ENCODE measurements around the gene PRKCA.

The PRKCA gene

GRCh38 chr17:66480802-66481201, 178.4 kb downstream of the PRKCA start:
- H3K18ac ChIP-seq (ENCODE audit: low read length): no peak overlapping the region
- H3K9me3 ChIP-seq (ENCODE audit: insufficient read depth, low read depth, low read length): no peaks in the 10 kb centered on the region
- no peaks in the 10 kb centered on the region for H3K36me3 ChIP-seq (ENCODE audit: control insufficient read depth in 1 of 2, insufficient read depth in 2 of 2, low read length in 2 of 2)
- H3K27ac ChIP-seq (ENCODE audit: low read depth, low read length): no peak overlapping the region
- H3K4me1 ChIP-seq (ENCODE audit: control insufficient read depth in 1 of 2, insufficient read depth in 2 of 2, low read length in 2 of 2): no peaks in the 10 kb centered on the region
- H2BK5ac ChIP-seq (ENCODE audit: low read depth, low read length, poor library complexity): no peak overlapping the region
- no peak overlapping the region for H2BK12ac ChIP-seq (ENCODE audit: low read length)
- no peaks in the 10 kb centered on the region for H3K79me2 ChIP-seq (ENCODE audit: control insufficient read depth, insufficient read depth, low read length, poor library complexity)
- no peak overlapping the region for H3K4me2 ChIP-seq (ENCODE audit: low read length)
- no peak overlapping the region for H3K4me3 ChIP-seq (ENCODE audit: low read depth, low read length)
- no peak overlapping the region for H2BK120ac ChIP-seq (ENCODE audit: insufficient read depth, low read length, poor library complexity)
- WGBS (ENCODE audit: extremely low coverage, insufficient coverage, insufficient read length): no CpG with 5 or more reads among the region's 7 CpGs
- H3K14ac ChIP-seq (ENCODE audit: low read length): no peak overlapping the region
- H3K79me1 ChIP-seq (ENCODE audit: low read length): no peaks in the 10 kb centered on the region
- no peak overlapping the region for H2AK5ac ChIP-seq (ENCODE audit: low read length)
- no peak overlapping the region for H4K8ac ChIP-seq (ENCODE audit: low read depth, low read length)
- H3K4ac ChIP-seq (ENCODE audit: low read depth, low read length): no peak overlapping the region
- H4K91ac ChIP-seq (ENCODE audit: low read depth, low read length): no peak overlapping the region
- H4K12ac ChIP-seq (ENCODE audit: low read depth, low read length): no peak overlapping the region
- H3K9ac ChIP-seq (ENCODE audit: low read length): no peak overlapping the region
- no peak overlapping the region for H2AFZ ChIP-seq (ENCODE audit: insufficient read depth, low read length, poor library complexity)
- no peaks in the 10 kb centered on the region for H3K27me3 ChIP-seq (ENCODE audit: insufficient read depth, low read length)
- no peak overlapping the region for H3K23ac ChIP-seq (ENCODE audit: low read length)
- DNase-seq: no peak

DNA sequence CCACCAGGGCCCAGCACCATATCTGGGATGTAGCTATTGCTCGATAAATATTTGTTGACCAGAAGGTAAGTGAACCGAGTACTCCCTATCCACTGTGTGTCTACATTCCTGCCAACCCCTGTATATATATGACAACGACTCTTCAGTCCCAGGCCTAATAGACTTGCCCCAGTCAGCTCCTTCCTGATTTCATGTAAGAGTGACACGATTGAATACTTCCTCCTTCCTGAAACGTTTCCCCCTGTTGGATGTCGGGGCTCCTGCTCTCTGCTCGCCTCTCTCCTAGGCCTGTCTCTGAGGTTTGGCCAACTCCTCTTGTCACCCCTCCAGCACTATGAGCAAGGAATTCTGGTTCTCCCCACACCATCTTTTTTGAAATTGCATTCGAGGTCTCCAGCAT, 178.9 kb downstream of the PRKCA start:
- WGBS (ENCODE audit: extremely low coverage, insufficient coverage, insufficient read length): no CpG with 5 or more reads among the region's 8 CpGs
- H4K12ac ChIP-seq (ENCODE audit: low read depth, low read length): no peak overlapping the region

GRCh38 chr17:66483906-66484305, 181.5 kb downstream of the PRKCA start:
- H2AFZ ChIP-seq (ENCODE audit: insufficient read depth, low read length, poor library complexity): no peak overlapping the region
- H3K4me1 ChIP-seq (ENCODE audit: control insufficient read depth in 1 of 2, insufficient read depth in 2 of 2, low read length in 2 of 2): no peaks in the 10 kb centered on the region
- DNase-seq: no peak
- WGBS (ENCODE audit: extremely low coverage, insufficient coverage, insufficient read length): no CpG with 5 or more reads among the region's 8 CpGs
- H3K18ac ChIP-seq (ENCODE audit: low read length): no peak overlapping the region
- H3K4me2 ChIP-seq (ENCODE audit: low read length): no peak overlapping the region
- no peak overlapping the region for H3K23ac ChIP-seq (ENCODE audit: low read length)
- no peaks in the 10 kb centered on the region for H3K9me3 ChIP-seq (ENCODE audit: insufficient read depth, low read depth, low read length)
- no peak overlapping the region for H2BK120ac ChIP-seq (ENCODE audit: insufficient read depth, low read length, poor library complexity)
- H2BK12ac ChIP-seq (ENCODE audit: low read length): no peak overlapping the region
- H3K79me2 ChIP-seq (ENCODE audit: control insufficient read depth, insufficient read depth, low read length, poor library complexity): no peaks in the 10 kb centered on the region
- H3K27me3 ChIP-seq (ENCODE audit: insufficient read depth, low read length): no peaks in the 10 kb centered on the region
- H2BK5ac ChIP-seq (ENCODE audit: low read depth, low read length, poor library complexity): no peak overlapping the region
- H3K4me3 ChIP-seq (ENCODE audit: low read depth, low read length): no peak overlapping the region
- no peak overlapping the region for H3K27ac ChIP-seq (ENCODE audit: low read depth, low read length)
- no peak overlapping the region for H2AK5ac ChIP-seq (ENCODE audit: low read length)
- H4K8ac ChIP-seq (ENCODE audit: low read depth, low read length): no peak overlapping the region
- H3K79me1 ChIP-seq (ENCODE audit: low read length): no peaks in the 10 kb centered on the region
- H3K14ac ChIP-seq (ENCODE audit: low read length): no peak overlapping the region
- no peaks in the 10 kb centered on the region for H3K36me3 ChIP-seq (ENCODE audit: control insufficient read depth in 1 of 2, insufficient read depth in 2 of 2, low read length in 2 of 2)
- H3K4ac ChIP-seq (ENCODE audit: low read depth, low read length): no peak overlapping the region
- H4K12ac ChIP-seq (ENCODE audit: low read depth, low read length): no peak overlapping the region
- no peak overlapping the region for H3K9ac ChIP-seq (ENCODE audit: low read length)
- no peak overlapping the region for H4K91ac ChIP-seq (ENCODE audit: low read depth, low read length)

More for the DNA sequence above, 178.9 kb downstream of the PRKCA start:
- no peak overlapping the region for H3K14ac ChIP-seq (ENCODE audit: low read length)
- no peak overlapping the region for H3K4me2 ChIP-seq (ENCODE audit: low read length)
- H2AK5ac ChIP-seq (ENCODE audit: low read length): no peak overlapping the region
- no peak overlapping the region for H3K4ac ChIP-seq (ENCODE audit: low read depth, low read length)
- H2BK12ac ChIP-seq (ENCODE audit: low read length): no peak overlapping the region
- no peak overlapping the region for H3K18ac ChIP-seq (ENCODE audit: low read length)
- no peak overlapping the region for H2AFZ ChIP-seq (ENCODE audit: insufficient read depth, low read length, poor library complexity)
- no peaks in the 10 kb centered on the region for H3K4me1 ChIP-seq (ENCODE audit: control insufficient read depth in 1 of 2, insufficient read depth in 2 of 2, low read length in 2 of 2)
- no peaks in the 10 kb centered on the region for H3K79me1 ChIP-seq (ENCODE audit: low read length)
- no peaks in the 10 kb centered on the region for H3K36me3 ChIP-seq (ENCODE audit: control insufficient read depth in 1 of 2, insufficient read depth in 2 of 2, low read length in 2 of 2)
- no peak overlapping the region for H3K27ac ChIP-seq (ENCODE audit: low read depth, low read length)
- H3K9me3 ChIP-seq (ENCODE audit: insufficient read depth, low read depth, low read length): no peaks in the 10 kb centered on the region
- H3K27me3 ChIP-seq (ENCODE audit: insufficient read depth, low read length): no peaks in the 10 kb centered on the region
- H3K9ac ChIP-seq (ENCODE audit: low read length): no peak overlapping the region
- H3K23ac ChIP-seq (ENCODE audit: low read length): no peak overlapping the region
- no peak overlapping the region for H4K91ac ChIP-seq (ENCODE audit: low read depth, low read length)
- no peaks in the 10 kb centered on the region for H3K79me2 ChIP-seq (ENCODE audit: control insufficient read depth, insufficient read depth, low read length, poor library complexity)
- H2BK120ac ChIP-seq (ENCODE audit: insufficient read depth, low read length, poor library complexity): no peak overlapping the region
- DNase-seq: no peak
- no peak overlapping the region for H3K4me3 ChIP-seq (ENCODE audit: low read depth, low read length)
- H2BK5ac ChIP-seq (ENCODE audit: low read depth, low read length, poor library complexity): no peak overlapping the region
- H4K8ac ChIP-seq (ENCODE audit: low read depth, low read length): no peak overlapping the region

DNA sequence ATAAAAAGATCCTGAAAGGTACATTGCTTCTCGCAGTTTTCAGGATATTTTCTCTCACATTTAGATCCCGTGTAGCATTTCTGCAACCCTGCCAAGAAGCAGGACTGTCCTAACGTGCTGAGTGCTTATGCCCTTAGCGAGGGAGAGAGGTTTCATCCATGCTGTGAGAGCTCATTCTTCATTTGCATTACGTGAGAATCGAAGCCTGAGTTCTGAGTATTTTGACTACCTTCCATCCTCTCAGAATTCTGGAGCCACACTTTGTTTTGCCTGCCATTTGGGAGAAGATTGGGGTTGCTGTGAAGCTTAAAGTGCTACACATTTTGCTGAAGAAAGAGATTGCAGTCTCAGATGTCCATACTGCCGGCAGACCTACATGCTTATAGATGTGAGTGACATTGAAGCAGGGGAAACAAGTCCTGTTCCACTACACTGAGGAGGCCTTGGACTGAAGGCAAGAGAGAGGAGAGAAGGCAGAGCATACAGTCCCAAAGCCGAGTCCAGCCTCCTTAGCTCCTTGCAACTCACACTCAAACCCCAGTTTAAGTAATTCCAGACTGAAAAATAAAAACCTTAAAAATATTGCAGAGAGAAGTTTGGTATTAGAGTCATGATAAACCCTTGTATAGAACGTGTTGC, 183.0 kb downstream of the PRKCA start:
- no peak overlapping the region for H3K27ac ChIP-seq (ENCODE audit: low read depth, low read length)
- no CpG with 5 or more reads among the region's 9 CpGs for WGBS (ENCODE audit: extremely low coverage, insufficient coverage, insufficient read length)

More for the DNA sequence above, 183.0 kb downstream of the PRKCA start:
- DNase-seq: no peak
- H3K36me3 ChIP-seq (ENCODE audit: control insufficient read depth in 1 of 2, insufficient read depth in 2 of 2, low read length in 2 of 2): no peaks in the 10 kb centered on the region
- H2AK5ac ChIP-seq (ENCODE audit: low read length): no peak overlapping the region
- no peak overlapping the region for H4K12ac ChIP-seq (ENCODE audit: low read depth, low read length)
- H3K79me2 ChIP-seq (ENCODE audit: control insufficient read depth, insufficient read depth, low read length, poor library complexity): no peaks in the 10 kb centered on the region
- H3K4ac ChIP-seq (ENCODE audit: low read depth, low read length): no peak overlapping the region
- no peak overlapping the region for H3K14ac ChIP-seq (ENCODE audit: low read length)
- no peaks in the 10 kb centered on the region for H3K79me1 ChIP-seq (ENCODE audit: low read length)
- no peaks in the 10 kb centered on the region for H3K4me1 ChIP-seq (ENCODE audit: control insufficient read depth in 1 of 2, insufficient read depth in 2 of 2, low read length in 2 of 2)
- H3K4me3 ChIP-seq (ENCODE audit: low read depth, low read length): no peak overlapping the region
- no peak overlapping the region for H4K8ac ChIP-seq (ENCODE audit: low read depth, low read length)
- H4K91ac ChIP-seq (ENCODE audit: low read depth, low read length): no peak overlapping the region
- no peak overlapping the region for H3K18ac ChIP-seq (ENCODE audit: low read length)
- no peak overlapping the region for H3K9ac ChIP-seq (ENCODE audit: low read length)
- no peaks in the 10 kb centered on the region for H3K9me3 ChIP-seq (ENCODE audit: insufficient read depth, low read depth, low read length)
- no peak overlapping the region for H3K4me2 ChIP-seq (ENCODE audit: low read length)
- H2BK120ac ChIP-seq (ENCODE audit: insufficient read depth, low read length, poor library complexity): no peak overlapping the region
- H2BK12ac ChIP-seq (ENCODE audit: low read length): no peak overlapping the region
- H3K27me3 ChIP-seq (ENCODE audit: insufficient read depth, low read length): no peaks in the 10 kb centered on the region
- H3K23ac ChIP-seq (ENCODE audit: low read length): no peak overlapping the region
- no peak overlapping the region for H2AFZ ChIP-seq (ENCODE audit: insufficient read depth, low read length, poor library complexity)
- no peak overlapping the region for H2BK5ac ChIP-seq (ENCODE audit: low read depth, low read length, poor library complexity)

All from trophoblast cell (in vitro differentiated cells and primary cell).